Transverse colon (tissue), 4 donors: ENCODE results near the gene LIPA. TPM values are rescaled to one million over a fixed set of nuclear protein-coding genes. Genes with fewer than 3 reads are reported as not detected.
"Not testable (repeated sequence)": the region's sequence is repeated elsewhere in the genome, so short reads cannot be mapped to it uniquely, and the experiment has no call there.

Source experiments
- DNase-seq: peaks from one replicate; pipeline ENCODE4 v3.0.0-alpha.2; 2019
- H3K27ac ChIP-seq, 4 donors: fragments of 200-600 bp; sonication (generic); 2 replicates each; pipeline ENCODE4 v1.5.1; 2016 to 2018; ENCODE audit warnings: inconsistent platforms in 4 of 4
- H3K27me3 ChIP-seq: fragments of 200-600 bp; sonication (generic); 2 replicates; pipeline ENCODE4 v1.5.1; 2017; ENCODE audit warnings: inconsistent platforms
- H3K36me3 ChIP-seq, 4 donors: fragments of 200-600 bp; sonication (generic); 2 replicates each; pipeline ENCODE4 v1.5.1; 2017 to 2019; ENCODE audit warnings: inconsistent platforms in 4 of 4
- H3K4me1 ChIP-seq, 4 donors: fragments of 200-600 bp; sonication (generic); 2 replicates each; pipeline ENCODE4 v1.5.1; 2017 to 2020; ENCODE audit warnings: inconsistent platforms in 4 of 4
- H3K4me3 ChIP-seq, 4 donors: fragments of 200-600 bp; sonication (generic); 1 replicate in 1 of 4; 2 replicates in 3 of 4; pipeline versions ENCODE4 v1.5.1 to v1.6.1; 2017 to 2019; ENCODE audit warnings: inconsistent platforms in 4 of 4
- H3K9me3 ChIP-seq, 2 donors: fragments of 200-600 bp; sonication (generic); 2 replicates each; pipeline ENCODE4 v1.5.1; 2017 to 2019; ENCODE audit warnings: inconsistent platforms in 2 of 2
- EP300 ChIP-seq: sonication (generic); formaldehyde crosslinking; IDR thresholded peaks from one replicate; pipeline ENCODE4 v1.6.1; 2017; ENCODE audit warnings: antibody characterized with exemption, low read depth
- POLR2A ChIP-seq: fragments of 450-650 bp; IDR thresholded peaks from one replicate; pipeline ENCODE4 v1.6.1; 2016; ENCODE audit warnings: antibody characterized with exemption, mild to moderate bottlenecking, moderate library complexity
- POLR2AphosphoS5 ChIP-seq, 3 donors: sonication (generic); formaldehyde crosslinking; IDR thresholded peaks; one replicate each; pipeline ENCODE4 v1.6.1; 2016; ENCODE audit warnings: antibody characterized with exemption in 3 of 3
- WGBS, 2 donors: methylation state at CpG; one replicate each; pipeline ENCODE4 v1.1.5; 2018; ENCODE audit warnings: low coverage in 1 of 2; 5-methylcytosine and 5-hydroxymethylcytosine counted together
- in situ Hi-C, 4 donors: fragments of 200-750 bp; cut with MboI; loops; one replicate each; pipeline versions ENCODE4 v1.15.0 to v1.15.1; 2017; ENCODE audit warnings: low sequenced_read_pairs in 3 of 4, low pct_ligation_motif_present in 1 of 4, low pct_unique_long_range_greater_than_20kb in 1 of 4
- intact Hi-C: fragments of 100-400 bp; cut with DNase I; formaldehyde crosslinking; loops from one replicate; pipeline ENCODE4 v1.15.1; 2023; ENCODE audit warnings: low total_unique reads
- total RNA-seq, 4 donors: library from RNA; depleted of rRNA; stranded (reverse); fragments of >200 nt; gene quantifications; one replicate each; pipeline ENCODE4 v1.1.0, GENCODE V29; 2016
- TF ChIP-seq, protein P1 (sequence below), 5 experiments: fragments of 200-600 bp in 3 of 5; fragments of 450-650 bp in 2 of 5; sonication (generic) in 3 of 5; IDR thresholded peaks; 1 replicate in 2 of 5; 2 replicates in 3 of 5; pipeline ENCODE4 v1.5.1; 2016 to 2017; ENCODE audit warnings: antibody characterized with exemption in 5 of 5, inconsistent platforms in 3 of 5, mild to moderate bottlenecking in 2 of 5, moderate library complexity in 1 of 5

The LIPA gene
- total RNA-seq, 4 donors from 2014 or later: 3.6 to 23.8 (median 12.1) TPM

DNA sequence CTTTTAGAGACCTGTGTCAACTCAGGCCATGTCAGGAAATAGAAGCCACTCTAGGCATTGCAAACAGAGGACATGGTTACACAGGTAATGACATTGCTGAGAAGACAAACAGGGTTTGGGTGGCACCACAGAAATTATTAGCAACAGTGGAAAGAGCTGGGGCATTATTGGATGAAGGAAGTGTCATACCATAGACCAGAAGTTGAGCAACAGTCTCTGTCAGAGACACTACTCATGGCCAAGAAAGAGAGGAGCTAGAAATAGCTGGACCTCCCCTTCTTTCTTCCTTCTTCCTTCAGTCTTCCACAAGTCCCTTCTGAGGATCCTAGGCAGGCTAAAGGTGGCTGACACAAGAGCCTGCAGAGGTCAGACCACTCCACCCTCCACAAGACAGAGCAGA is 4.2 kb upstream of the LIPA start:
- in situ Hi-C loops: loop anchor here in 2 of 4 donors (5.0 to 10.0 kb wide), 2 partner anchors 299 to 312 kb away; no protein-coding TSS in a partner anchor

DNA sequence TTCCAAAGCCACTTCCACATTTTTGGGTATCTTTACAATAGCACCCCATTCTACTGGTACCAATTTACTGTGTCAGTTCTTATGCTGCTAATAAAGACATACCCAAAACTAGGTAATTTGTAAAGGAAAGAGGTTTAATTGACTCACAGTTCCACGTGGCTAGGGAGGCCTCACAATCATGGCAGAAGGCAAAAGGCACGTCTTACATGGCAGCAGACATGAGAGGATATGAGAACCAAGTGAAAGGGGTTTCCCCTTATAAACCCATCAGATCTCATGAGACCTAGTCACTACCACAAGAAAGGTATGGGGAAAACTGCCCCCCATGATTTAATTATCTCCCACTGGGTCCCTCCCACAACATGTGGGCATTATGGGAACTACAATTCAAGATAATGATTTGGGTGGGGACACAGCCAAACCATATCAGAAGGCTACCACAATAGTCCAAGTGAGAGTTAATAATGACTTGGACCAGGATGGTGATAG is 3.6 kb upstream of the LIPA start:
- H3K36me3 ChIP-seq, H3K9me3 ChIP-seq, DNase-seq, H3K4me3 ChIP-seq, H3K27me3 ChIP-seq, intact Hi-C loops, H3K27ac ChIP-seq: not testable (repeated sequence)
- in situ Hi-C loops: loop anchor here in 2 of 4 donors (5.0 to 10.0 kb wide), 2 partner anchors 300 to 312 kb away; no protein-coding TSS in a partner anchor
- WGBS, 2 donors: 70% methylated on average over 2 of the region's 2 CpGs; no CpG with 5 or more reads in 1 of the 2 donors
- peaks cover 0 to 13% (median 5%) of the 10 kb centered on the region in 4 donors for H3K4me1 ChIP-seq

More for the DNA sequence above, 4.2 kb upstream of the LIPA start:
- intact Hi-C loops: no loop called here
- H3K36me3 ChIP-seq: no peaks in the 10 kb centered on the region
- H3K4me1 ChIP-seq: peaks cover 0 to 17% (median 6%) of the 10 kb centered on the region in 4 donors
- no peak for DNase-seq
- no peak overlapping the region for H3K27ac ChIP-seq
- TF ChIP-seq POLR2AphosphoS5 (IDR thresholded peaks at IDR 0.05): no peak
- no peak for TF ChIP-seq POLR2A
- no peak for TF ChIP-seq EP300
- TF ChIP-seq, protein P1, sequence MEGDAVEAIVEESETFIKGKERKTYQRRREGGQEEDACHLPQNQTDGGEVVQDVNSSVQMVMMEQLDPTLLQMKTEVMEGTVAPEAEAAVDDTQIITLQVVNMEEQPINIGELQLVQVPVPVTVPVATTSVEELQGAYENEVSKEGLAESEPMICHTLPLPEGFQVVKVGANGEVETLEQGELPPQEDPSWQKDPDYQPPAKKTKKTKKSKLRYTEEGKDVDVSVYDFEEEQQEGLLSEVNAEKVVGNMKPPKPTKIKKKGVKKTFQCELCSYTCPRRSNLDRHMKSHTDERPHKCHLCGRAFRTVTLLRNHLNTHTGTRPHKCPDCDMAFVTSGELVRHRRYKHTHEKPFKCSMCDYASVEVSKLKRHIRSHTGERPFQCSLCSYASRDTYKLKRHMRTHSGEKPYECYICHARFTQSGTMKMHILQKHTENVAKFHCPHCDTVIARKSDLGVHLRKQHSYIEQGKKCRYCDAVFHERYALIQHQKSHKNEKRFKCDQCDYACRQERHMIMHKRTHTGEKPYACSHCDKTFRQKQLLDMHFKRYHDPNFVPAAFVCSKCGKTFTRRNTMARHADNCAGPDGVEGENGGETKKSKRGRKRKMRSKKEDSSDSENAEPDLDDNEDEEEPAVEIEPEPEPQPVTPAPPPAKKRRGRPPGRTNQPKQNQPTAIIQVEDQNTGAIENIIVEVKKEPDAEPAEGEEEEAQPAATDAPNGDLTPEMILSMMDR (IDR thresholded peaks at IDR 0.05): no peak
- no peaks in the 10 kb centered on the region for H3K27me3 ChIP-seq
- H3K9me3 ChIP-seq: no peaks in the 10 kb centered on the region
- H3K4me3 ChIP-seq: no peak overlapping the region

DNA sequence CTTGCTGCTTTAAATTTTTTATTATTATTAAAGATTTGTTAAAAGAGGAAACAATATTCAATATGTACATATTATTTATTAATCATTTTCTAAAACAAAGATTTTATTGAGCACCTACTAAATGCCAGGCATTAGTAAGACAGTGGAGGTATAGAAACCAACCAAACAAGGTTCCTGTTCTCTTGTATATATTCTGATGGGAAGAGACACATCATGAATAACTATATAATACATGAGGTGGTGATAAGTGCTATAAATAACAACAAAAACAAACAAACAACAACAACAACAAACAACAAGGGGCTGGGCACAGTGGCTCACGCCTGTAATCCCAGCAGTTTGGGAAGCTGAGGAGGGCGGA is 630 bp upstream of the LIPA start:
- intact Hi-C loops (no loop called here), in situ Hi-C loops (loop anchor here in 1 of 4 donors (10.0 kb wide), 1 partner anchor 303 kb away; no protein-coding TSS in a partner anchor)
- TF ChIP-seq EP300 (no peak), POLR2AphosphoS5 (IDR thresholded peaks at IDR 0.05) (no peak), POLR2A (no peak)
- TF ChIP-seq, protein P1 (IDR thresholded peaks at IDR 0.05): no peak
- no peak for DNase-seq
- H3K9me3 ChIP-seq: no peaks in the 10 kb centered on the region
- H3K27ac ChIP-seq: peak overlapping the region; percentile 77 to 84 (median 82)
- H3K27me3 ChIP-seq: no peaks in the 10 kb centered on the region
- no peaks in the 10 kb centered on the region for H3K36me3 ChIP-seq
- 85% methylated on average over 2 of the region's 2 CpGs; no CpG with 5 or more reads in 1 of the 2 donors for WGBS, 2 donors
- H3K4me3 ChIP-seq: peak overlapping the region in 3 of 4 donors; percentile 52 to 78 (median 77)
- H3K4me1 ChIP-seq: peaks cover 0 to 13% (median 5%) of the 10 kb centered on the region in 4 donors

DNA sequence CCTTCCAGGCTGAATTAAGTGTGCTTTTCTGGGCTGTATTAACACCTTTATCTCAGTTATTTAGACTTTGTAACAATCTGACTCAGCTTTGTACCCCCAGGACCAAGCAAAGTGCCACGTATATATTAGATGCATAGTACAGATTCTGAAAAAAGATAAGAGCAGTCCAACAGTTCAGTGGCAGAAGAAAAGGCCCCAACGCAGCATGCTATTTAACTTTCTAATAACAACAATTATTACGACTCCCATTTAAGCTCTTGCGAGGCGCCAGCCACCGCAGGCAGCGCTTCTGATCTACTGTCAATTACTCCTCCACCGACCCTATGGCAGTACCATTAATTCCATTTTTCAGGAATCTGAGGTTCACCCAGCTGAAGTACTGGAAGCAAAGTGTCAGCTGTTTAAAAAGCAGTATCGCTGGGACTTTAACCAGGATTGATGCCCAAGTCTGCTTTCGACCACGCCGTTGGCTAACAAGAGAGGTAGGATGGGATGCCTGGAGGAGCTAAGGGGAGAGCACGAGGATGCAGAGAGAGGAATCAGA is 638 bp downstream of the LIPA start:
- TF ChIP-seq POLR2A (no peak), EP300 (no peak), POLR2AphosphoS5 (IDR thresholded peaks at IDR 0.05) (no peak)
- TF ChIP-seq, protein P1 (IDR thresholded peaks at IDR 0.05): no peak
- H3K27ac ChIP-seq: peak overlapping the region; percentile 77 to 84 (median 82)
- H3K4me1 ChIP-seq: peaks cover 0 to 13% (median 5%) of the 10 kb centered on the region in 4 donors
- in situ Hi-C loops (loop anchor here in 1 of 4 donors (10.0 kb wide), 1 partner anchor 304 kb away; no protein-coding TSS in a partner anchor), intact Hi-C loops (no loop called here)
- WGBS, 2 donors: 16 to 23% methylated on average over 2 to 13 of the region's 13 CpGs
- peak overlapping the region; percentile 52 to 85 (median 78) for H3K4me3 ChIP-seq
- no peaks in the 10 kb centered on the region for H3K36me3 ChIP-seq
- H3K27me3 ChIP-seq: no peaks in the 10 kb centered on the region
- no peak for DNase-seq
- H3K9me3 ChIP-seq: no peaks in the 10 kb centered on the region
